Natural killer cell treated with Interleukin-12 subunit alpha and Interleukin-12 subunit beta and Interleukin-15 and Interleukin-18, amount 100 ng/mL, for 72 hours (primary cell): ENCODE data around the gene HCFC2. TPM values are rescaled to one million over a fixed set of nuclear protein-coding genes. Genes with fewer than 3 reads are reported as not detected.

Experiments
- ATAC-seq, 2 donors: fragments of 150-1000 bp; cut with Tn5 transposase in 1 of 2; sonication (Bioruptor Pico), chemical (Tn5 transposase) in 1 of 2; 2 replicates each; pipeline ENCODE4 v1.10.0; 2021
- DNase-seq: peaks from one replicate; pipeline ENCODE4 v3.0.0; 2022; ENCODE audit warnings: low spot score
- H3K27ac Mint-ChIP-seq, 2 donors: 1 replicate in 1 of 2; 2 replicates in 1 of 2; pipeline ENCODE4 v1.8.0; 2022; ENCODE audit warnings: mixed read lengths in 2 of 2, mild to moderate bottlenecking in 1 of 2, moderate library complexity in 1 of 2
- H3K27me3 Mint-ChIP-seq, 2 donors: 1 replicate in 1 of 2; 2 replicates in 1 of 2; pipeline ENCODE4 v1.8.0; 2022; ENCODE audit warnings: mixed read lengths in 2 of 2
- H3K36me3 Mint-ChIP-seq: one replicate; pipeline ENCODE4 v1.8.0; 2022; ENCODE audit warnings: mixed read lengths
- H3K4me1 Mint-ChIP-seq, 2 donors: 1 replicate in 1 of 2; 2 replicates in 1 of 2; pipeline ENCODE4 v1.8.0; 2022; ENCODE audit warnings: low read depth in 2 of 2, mixed read lengths in 2 of 2, mild to moderate bottlenecking in 1 of 2
- H3K4me3 Mint-ChIP-seq: one replicate; pipeline ENCODE4 v1.8.0; 2022; ENCODE audit warnings: mixed read lengths
- H3K9me3 Mint-ChIP-seq: 2 replicates; pipeline ENCODE4 v1.8.0; 2022; ENCODE audit warnings: mixed read lengths
- total RNA-seq, 2 donors: library from RNA; stranded (reverse); gene quantifications; one replicate each; pipeline ENCODE4 v1.2.3, GENCODE V29; 2022

The HCFC2 gene
- total RNA-seq, 2 donors from 2014 or later: 13.5 to 17.6 TPM

DNA sequence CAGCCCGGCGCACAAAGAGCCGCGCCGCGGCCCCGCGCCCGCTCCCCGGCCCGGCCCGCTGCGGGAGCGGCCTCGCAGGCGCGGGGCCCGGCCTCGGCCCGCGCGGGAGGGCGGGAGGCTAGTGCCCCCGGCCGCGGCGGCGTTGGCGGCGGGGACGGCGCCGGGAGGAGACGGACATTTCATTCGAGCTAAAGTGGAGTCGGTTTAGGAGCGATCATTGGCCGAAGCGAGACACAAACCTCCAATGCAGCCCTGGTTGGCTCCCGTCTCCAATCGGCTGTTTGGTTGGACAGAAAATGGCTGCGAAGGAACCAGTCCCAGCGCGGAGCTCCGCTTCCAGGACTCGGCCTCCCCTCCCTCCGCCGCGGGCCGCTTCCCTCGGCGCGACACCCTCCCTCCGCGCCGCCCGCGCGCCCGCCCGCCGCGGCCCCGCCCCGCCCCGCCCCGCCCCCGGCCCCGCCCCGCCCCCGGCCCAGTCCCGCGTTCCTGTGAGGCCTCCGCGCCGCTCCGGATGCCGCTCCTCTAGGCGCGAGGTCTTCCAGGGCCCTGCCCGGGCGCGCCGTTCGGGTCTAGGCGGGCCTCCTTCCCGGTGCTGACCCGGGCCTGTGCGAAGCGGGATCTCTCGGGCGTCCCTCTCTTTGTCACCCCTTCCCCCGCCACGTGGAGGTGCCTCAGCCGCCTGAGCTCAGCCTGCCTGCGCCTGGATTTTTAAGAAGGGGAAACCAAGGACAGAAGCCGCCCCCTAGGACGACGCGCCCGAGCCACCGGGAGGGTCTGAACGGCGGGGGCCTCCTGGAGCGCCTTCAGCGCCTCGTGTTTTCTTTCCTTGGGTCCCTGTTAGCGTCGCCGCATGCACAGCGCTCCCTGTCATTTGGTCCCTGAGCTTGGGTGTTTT is 73.8 kb downstream of the HCFC2 start, which contains the start of gene NFYB:
Gene NFYB, minus strand, starts transcription at position 309 of the 895 bp plus-strand sequence. CDS start 2,757 bp downstream, outside the sequence.
- peak within 1 kb of the TSS; percentile 83 for H3K4me3 Mint-ChIP-seq
- ATAC-seq: peak; percentile 97 to 98
- H3K27me3 Mint-ChIP-seq: peaks cover 7 to 12% of the 10 kb centered on the region in 2 donors
- H3K9me3 Mint-ChIP-seq: no peaks in the 10 kb centered on the region
- peak within 1 kb of the TSS; percentile 66 to 69 for H3K27ac Mint-ChIP-seq
- peak; percentile 93 for DNase-seq
- no peaks in the 10 kb centered on the region for H3K36me3 Mint-ChIP-seq
- H3K4me1 Mint-ChIP-seq: peaks cover 11 to 16% of the 10 kb centered on the region in 2 donors

DNA sequence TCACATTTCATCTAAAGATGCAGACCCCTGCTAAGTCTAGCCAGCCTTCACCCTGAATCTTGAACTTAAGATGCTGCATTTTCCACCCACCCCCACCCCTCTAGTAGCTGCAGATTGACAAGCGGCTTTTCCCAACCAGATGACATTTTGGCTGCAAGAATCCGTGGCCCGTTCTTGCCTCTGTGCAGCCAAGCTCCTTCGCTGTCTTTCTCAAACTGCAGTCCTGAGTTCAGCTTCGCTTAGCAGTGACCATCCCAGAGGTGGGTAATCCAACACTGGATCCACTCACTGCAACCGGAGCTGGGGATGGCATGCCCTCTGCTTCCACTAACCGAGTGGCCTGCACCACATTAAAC is 74.4 kb downstream of the HCFC2 start:
- Mint-ChIP-seq H3K27me3 (peaks cover 10 to 12% of the 10 kb centered on the region in 2 donors), H3K9me3 (no peaks in the 10 kb centered on the region), H3K27ac (no peak overlapping the region), H3K36me3 (no peaks in the 10 kb centered on the region), H3K4me3 (peak overlapping the region; percentile 42), H3K4me1 (peaks cover 11 to 16% of the 10 kb centered on the region in 2 donors)
- ATAC-seq: no peak
- no peak for DNase-seq

DNA sequence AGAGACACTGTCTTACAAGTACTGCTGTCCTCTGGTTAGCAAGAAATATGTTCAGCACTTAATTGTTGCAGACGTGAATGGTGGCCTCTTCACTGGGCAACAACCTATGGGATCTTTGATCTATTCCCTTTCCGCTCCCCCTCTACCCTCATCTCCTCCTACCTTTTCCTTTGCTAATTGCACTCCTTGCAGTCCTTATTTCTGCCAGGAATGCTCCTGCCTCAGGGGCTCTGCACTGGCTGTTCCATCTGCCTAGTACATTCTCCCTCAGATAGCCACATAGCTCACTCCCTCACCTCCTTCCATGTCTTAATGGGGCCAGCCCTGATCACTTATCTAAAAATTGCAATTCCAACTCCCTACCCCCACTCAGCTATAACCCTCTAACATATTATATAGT is 78.2 kb downstream of the HCFC2 start:
- H3K4me1 Mint-ChIP-seq: peaks cover 0 to 5% of the 10 kb centered on the region in 2 donors
- H3K27ac Mint-ChIP-seq: no peak overlapping the region
- no peak overlapping the region for H3K4me3 Mint-ChIP-seq
- no peak for DNase-seq
- no peaks in the 10 kb centered on the region for H3K36me3 Mint-ChIP-seq
- H3K27me3 Mint-ChIP-seq: peaks cover 12 to 21% of the 10 kb centered on the region in 2 donors
- no peak for ATAC-seq
- H3K9me3 Mint-ChIP-seq: no peaks in the 10 kb centered on the region

DNA sequence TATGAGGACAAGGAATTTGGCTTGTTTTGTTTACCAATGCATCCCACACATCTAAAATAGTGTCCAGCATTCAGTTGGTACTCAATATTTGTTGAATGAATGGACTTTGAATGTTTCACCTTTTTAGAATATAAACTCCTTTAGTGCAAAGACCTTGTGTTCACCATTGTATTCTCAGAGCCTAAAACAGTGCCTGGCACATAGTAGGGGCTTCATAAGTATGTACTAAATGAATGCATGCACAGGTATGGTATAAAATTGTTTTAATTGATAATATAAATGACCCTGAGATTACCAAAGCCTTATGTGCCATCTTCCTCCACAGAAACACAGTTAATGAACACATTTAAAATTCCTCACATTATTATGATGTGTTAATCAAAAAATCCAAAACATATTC is 78.7 kb downstream of the HCFC2 start:
- Mint-ChIP-seq H3K4me1 (peaks cover 0 to 5% of the 10 kb centered on the region in 2 donors), H3K4me3 (no peak overlapping the region), H3K36me3 (no peaks in the 10 kb centered on the region), H3K27ac (no peak overlapping the region), H3K27me3 (peaks cover 12 to 21% of the 10 kb centered on the region in 2 donors), H3K9me3 (no peaks in the 10 kb centered on the region)
- ATAC-seq (no peak), DNase-seq (no peak)

DNA sequence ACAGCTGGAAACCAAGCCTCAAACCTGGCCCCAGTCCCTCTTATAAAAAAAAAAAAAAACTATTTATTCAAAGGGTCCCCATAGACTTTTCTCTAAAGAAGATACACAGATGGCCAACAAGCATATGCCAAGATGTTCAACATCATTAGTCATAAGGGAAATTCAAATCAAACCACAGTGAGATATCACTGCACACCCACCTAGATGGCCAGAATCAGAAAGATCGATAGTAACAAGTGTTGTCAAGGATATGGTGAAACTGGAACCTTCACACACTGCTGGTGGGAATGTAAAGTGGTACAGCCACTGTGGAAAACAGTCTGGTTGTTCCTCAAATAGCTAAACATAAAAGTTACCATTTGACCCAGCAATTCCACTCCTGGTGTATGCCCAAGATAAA is 79.6 kb downstream of the HCFC2 start:
- Mint-ChIP-seq H3K4me1 (peaks cover 0 to 5% of the 10 kb centered on the region in 2 donors), H3K9me3 (no peaks in the 10 kb centered on the region), H3K36me3 (no peaks in the 10 kb centered on the region), H3K27ac (no peak overlapping the region), H3K27me3 (peaks cover 13 to 25% of the 10 kb centered on the region in 2 donors), H3K4me3 (no peak overlapping the region)
- ATAC-seq: no peak
- DNase-seq: no peak

DNA sequence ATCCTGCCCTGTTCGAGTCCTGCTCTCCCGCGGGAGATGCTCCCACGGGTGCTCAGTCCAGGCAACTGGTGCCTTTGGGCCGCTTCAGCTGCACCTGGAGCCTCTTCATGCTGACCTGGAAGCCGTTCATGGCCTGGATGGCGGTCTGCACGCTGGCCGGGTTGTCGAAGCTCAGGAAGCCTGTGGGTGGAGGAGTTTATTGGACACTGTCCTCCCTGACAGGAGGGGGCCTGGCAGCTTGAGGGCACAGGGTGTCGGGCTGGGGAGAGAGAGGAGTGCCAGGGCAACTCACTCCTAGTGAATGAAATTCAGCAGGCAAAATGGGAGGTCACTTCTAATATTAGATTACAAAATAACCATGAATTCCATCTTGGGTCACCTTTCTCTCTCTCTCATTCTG is 83.0 kb downstream of the HCFC2 start:
- no peak for ATAC-seq
- Mint-ChIP-seq H3K4me1 (peaks cover 0 to 3% of the 10 kb centered on the region in 2 donors), H3K36me3 (no peaks in the 10 kb centered on the region), H3K4me3 (no peak overlapping the region), H3K27ac (no peak overlapping the region), H3K27me3 (peaks cover 16 to 32% of the 10 kb centered on the region in 2 donors), H3K9me3 (no peaks in the 10 kb centered on the region)
- no peak for DNase-seq

DNA sequence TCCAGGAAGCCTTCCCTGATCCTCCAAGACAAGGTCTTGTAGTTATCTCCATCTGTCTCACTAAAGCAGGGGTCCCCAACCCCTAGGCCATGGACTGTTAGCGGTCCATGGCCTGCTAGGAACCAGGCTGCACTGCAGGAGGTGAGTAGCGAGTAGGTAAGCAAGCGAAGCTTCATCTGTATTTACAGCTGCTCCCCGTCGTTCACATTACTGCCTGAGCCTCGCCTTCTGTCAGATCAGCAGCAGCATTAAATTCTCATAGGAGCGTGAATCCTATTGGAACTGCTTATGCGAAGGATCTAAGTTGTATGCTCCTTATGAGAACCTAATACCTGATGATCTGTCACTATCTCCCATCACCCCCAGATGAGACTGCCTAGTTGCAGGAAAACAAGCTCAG is 86.1 kb downstream of the HCFC2 start:
- Mint-ChIP-seq H3K36me3 (no peaks in the 10 kb centered on the region), H3K4me3 (no peak overlapping the region), H3K27ac (no peak overlapping the region), H3K4me1 (peaks cover 7 to 8% of the 10 kb centered on the region in 2 donors), H3K27me3 (peaks cover 9 to 21% of the 10 kb centered on the region in 2 donors), H3K9me3 (no peaks in the 10 kb centered on the region)
- ATAC-seq (no peak), DNase-seq (no peak)

DNA sequence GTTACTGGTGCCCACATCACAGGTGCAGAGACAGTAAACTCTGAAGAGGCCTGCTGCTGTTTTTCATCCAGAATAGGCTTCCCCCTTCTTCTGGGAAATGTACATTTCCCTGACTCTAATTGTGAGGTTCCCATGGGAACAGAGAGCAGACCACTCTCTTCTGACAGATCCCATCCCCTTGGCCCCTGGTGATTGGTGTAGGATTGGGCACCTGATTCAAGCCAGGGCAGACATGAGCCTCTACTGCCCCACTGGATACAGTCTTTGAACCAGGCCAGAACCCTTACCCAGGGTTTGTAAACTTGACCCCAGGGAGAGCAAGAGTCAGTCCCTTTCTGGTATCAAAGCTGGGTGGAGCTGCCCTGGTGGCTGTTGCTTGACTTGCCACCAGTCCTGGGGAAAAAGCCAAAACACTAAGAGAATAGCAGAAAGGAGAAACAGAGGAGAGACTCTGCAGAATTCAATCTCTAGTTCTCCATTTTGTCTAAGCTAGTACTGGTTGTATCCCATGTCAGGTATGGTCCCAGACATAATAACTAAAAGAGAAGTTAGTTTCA is 88.4 kb downstream of the HCFC2 start:
- no peak overlapping the region for H3K4me3 Mint-ChIP-seq
- H3K27me3 Mint-ChIP-seq: peaks cover 9 to 17% of the 10 kb centered on the region in 2 donors

DNA sequence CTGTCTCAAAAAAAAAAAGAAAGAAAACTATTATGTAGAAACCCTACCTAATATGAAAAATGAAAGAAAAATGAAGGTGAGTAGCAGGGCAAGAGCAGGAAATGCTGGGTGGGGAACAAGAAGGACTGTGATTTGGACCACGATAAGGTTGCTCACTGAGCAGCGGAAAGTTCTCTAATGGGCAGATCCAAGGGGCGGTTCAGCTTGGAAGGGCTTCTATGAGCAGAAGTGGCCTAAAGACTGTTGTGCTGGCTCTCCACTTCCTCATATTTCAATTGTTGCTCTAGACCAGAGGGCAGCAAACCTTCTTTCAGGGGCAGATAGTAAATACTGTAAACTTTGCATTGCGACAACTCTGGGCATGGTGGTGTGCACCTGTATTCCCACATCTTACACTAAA is 90.0 kb downstream of the HCFC2 start:
- Mint-ChIP-seq H3K9me3 (no peaks in the 10 kb centered on the region), H3K27ac (peak overlapping the region in 1 of 2 donors; percentile 68), H3K36me3 (no peaks in the 10 kb centered on the region), H3K27me3 (peaks cover 4 to 12% of the 10 kb centered on the region in 2 donors), H3K4me3 (no peak overlapping the region), H3K4me1 (peaks cover 6 to 7% of the 10 kb centered on the region in 2 donors)
- DNase-seq (no peak), ATAC-seq (no peak)

More for the DNA sequence above, 88.4 kb downstream of the HCFC2 start:
- Mint-ChIP-seq H3K4me1 (peaks cover 6 to 7% of the 10 kb centered on the region in 2 donors), H3K9me3 (no peaks in the 10 kb centered on the region), H3K27ac (no peak overlapping the region), H3K36me3 (no peaks in the 10 kb centered on the region)
- no peak for DNase-seq
- peak in 1 of 2 donors; percentile 28 for ATAC-seq

DNA sequence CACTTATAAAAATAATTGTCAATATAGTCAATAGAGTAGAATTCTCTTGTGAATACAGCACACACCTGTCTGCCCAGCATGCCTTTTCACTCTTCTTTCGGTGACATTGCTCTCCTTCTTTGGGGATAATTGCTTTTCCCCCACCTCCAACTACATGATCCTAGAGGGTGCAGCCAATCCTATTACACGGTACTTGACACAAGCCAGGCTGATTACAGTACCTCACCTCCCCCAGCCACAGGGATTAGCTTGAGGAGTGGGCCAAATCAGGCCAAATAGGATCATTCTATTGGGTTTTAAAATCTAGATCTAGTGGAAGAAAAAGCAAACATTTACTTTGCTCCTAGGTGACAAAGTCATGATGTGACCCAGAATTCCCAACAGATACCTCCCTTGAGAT is 90.5 kb downstream of the HCFC2 start:
- H3K9me3 Mint-ChIP-seq: no peaks in the 10 kb centered on the region
- H3K4me3 Mint-ChIP-seq: no peak overlapping the region
- H3K36me3 Mint-ChIP-seq: no peaks in the 10 kb centered on the region
- H3K27me3 Mint-ChIP-seq: peaks cover 0 to 8% of the 10 kb centered on the region in 2 donors
- H3K4me1 Mint-ChIP-seq: peaks cover 6 to 7% of the 10 kb centered on the region in 2 donors
- no peak overlapping the region for H3K27ac Mint-ChIP-seq
- no peak for DNase-seq
- no peak for ATAC-seq

Other genes with a start within 250 kb of the HCFC2 start
- 10 to 100 TPM in 1 of 2 donors, 1 to 10 TPM in 1; 3.9 to 15.5 TPM for gene NT5DC3, start 223.3 kb upstream of the HCFC2 start, total RNA-seq
- gene HSP90B1, start 134.1 kb upstream of the HCFC2 start, total RNA-seq: 100 to 1,000 TPM; 621 to 706 TPM
- gene TDG, start 98.7 kb upstream of the HCFC2 start, total RNA-seq: 10 to 100 TPM; 50.8 to 55.2 TPM
- under 1 TPM in 1 of 2 donors, not detected in 1; 0.33 TPM for gene GLT8D2, start 14.3 kb upstream of the HCFC2 start, total RNA-seq
- 10 to 100 TPM; 13.1 to 18.5 TPM for gene NFYB, start 73.7 kb downstream of the HCFC2 start, total RNA-seq
- gene TXNRD1, start 151.2 kb downstream of the HCFC2 start, total RNA-seq: 100 to 1,000 TPM in 1 of 2 donors, 10 to 100 TPM in 1; 75.8 to 103 TPM
- 10 to 100 TPM in 1 of 2 donors, 1 to 10 TPM in 1; 9.0 to 17.9 TPM for gene EID3, start 239.2 kb downstream of the HCFC2 start, total RNA-seq